HG03457 (cell line): ENCODE results near the gene GALR3.

Experiments
- ATAC-seq: cut with Tn5 transposase; IDR thresholded peaks from one replicate; pipeline ENCODE4 v1.9.1; 2021; ENCODE audit warnings: moderate number of reproducible peaks; ENCODE audit not compliant: unreplicated experiment

GALR3 gene

DNA sequence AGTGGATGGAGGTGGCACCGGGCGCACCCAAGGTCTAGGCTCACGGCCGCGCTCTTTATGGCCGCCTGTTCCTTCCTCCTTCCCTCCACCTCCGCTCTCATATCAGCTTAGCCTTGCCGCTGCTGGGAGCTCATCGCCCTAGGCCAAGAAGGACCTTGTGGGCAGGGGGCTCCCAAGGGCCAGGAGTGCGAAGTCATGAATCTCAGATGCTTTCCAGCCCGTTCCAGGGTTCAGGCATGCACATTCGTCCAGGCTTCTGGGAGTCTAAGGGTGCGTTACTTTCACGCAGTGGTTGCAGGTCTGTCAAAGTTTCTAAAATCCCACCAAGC lies 4.1 kb upstream of the GALR3 start:
- no peak for ATAC-seq

GRCh38 chr22:37820350-37820749 lies 2.8 kb upstream of the GALR3 start:
- ATAC-seq = no peak

DNA sequence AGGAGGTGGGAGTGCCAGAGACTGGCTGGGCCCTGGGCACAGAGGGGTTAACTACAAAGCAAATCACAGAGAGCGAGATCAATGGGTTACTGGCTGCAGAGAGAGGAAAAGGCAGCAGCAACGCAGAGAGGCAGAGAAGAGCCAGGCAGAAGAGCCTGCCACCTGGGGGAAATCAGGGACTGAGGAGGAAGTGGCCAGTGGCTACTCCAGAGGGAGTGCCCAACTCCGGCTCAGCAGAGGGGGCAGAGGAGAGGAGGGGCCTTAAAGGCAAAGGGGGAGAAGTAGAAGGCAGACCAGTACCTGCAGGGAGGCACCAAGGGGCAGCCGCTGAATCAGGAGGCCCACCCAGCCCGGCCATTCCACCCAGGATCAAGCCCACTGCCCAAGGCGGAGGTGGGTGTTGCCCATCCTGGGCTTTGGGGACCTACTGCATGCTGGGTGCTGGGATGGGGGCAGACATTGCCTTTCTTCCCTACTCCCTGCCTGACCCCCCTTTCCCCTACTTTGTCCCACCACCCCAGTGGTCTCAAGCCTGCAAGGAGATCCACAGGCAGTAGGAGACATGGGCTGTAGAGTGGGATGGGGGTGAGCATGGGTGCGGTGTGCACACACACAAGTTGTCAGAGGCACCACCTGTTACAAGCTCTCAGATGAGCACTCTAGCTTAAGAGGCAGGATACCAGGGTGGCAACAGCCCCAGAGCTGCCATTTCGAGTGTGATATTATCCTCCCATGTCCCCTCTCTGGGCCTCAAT lies 926 bp upstream of the GALR3 start:
- no peak for ATAC-seq

GRCh38 chr22:37824674-37825641 lies 1.8 kb downstream of the GALR3 start:
- no peak for ATAC-seq

DNA sequence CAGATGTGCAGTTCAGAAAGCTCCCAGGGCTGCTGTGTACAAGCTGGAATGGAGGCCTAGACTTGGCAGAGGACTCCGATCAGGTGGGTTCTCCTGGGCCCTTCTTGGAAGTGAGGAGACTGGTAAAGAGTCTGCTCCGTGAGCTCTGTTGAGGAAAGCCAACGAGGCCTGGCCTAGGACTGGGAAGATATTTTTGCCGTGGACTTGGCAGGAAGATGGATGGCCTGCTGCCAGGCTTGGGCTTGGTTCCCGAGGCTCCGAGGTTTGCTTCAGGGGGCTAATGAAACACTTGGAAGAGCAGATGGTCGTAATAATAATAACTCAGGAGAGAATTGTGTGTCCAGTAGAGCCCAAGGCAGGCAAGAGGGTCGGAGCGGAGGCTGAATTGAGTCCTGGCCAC lies 3.9 kb downstream of the GALR3 start:
- ATAC-seq = no peak

DNA sequence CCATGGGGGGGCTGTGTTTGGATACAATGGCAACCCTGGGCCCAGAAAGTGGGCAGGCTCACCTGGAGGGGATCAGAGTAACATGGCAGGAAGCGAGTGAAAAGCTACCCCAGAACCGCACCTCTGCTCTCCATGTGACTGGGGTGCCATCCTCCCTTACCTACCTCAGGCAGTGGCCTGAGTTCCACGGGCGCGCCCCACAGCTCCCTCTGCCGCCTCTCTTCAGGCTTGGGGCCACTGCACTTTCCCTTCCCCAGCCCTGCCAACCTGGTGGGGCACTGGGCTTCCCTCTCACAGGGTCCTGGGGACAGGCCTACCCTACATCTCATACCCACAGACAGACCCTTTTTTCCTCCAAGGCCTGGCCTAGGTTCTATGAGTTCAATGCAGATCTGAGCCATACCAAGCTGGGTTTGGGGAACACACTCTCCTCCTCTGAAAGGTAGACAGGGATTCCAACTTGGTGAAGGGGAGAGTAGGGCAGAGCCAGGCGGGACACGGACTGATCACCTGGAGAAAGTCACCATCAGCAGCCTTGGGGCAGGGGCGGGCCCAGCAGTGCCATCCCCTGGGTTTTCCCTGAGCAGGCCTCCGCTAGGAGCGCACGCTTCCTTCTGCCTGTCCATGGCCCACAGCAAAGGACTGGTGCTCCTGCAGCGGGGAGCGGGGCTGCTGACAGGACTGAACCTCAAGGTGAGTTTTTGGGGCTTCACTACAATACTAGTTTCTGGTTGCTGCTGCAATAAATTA lies 7.1 kb downstream of the GALR3 start:
- ATAC-seq = no peak

- no peak for ATAC-seq
Observed at GRCh38 chr22:37831472-37831871, 8.3 kb downstream of the GALR3 start.

DNA sequence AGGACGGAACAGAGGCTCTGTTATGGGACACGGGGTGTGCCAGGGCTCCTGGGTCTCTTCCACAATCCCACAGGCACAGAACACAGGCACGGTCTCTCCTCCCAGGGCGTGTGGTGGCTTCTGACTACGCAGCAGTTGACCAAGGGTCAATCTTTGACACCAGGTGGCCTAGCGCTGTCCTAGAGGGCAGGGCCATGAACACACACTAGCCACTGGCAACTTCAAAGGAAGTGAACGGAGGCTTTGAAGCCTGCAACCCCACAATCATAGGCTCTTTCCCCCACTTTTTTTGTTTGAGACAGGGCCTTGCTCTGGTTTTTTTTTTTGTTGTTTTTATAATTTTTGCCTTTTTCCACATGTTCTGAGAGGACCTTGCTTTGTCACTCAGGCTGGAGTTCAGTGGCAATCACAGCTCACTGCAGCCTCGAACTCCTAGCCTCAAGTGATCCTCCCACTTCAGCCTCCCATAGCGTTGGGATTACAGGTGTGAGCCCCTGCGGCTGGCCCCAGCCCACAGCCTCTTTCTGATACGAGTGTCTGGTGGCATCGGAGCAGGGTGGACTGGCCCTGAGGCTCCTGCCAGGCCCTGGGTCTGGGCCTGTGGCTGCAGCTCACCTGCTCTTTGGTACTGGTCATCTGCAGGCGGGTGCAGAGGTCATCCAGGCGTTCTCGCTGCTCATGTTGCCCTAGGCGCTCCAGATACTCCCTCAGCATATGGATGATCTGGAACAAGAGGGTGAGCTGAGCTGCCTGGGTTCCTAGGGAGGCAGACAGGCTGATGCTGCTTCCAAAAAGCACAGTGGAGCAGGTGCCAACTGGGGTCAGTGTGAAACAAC lies 9.1 kb downstream of the GALR3 start:
- ATAC-seq = no peak

GRCh38 chr22:37842015-37842793 lies 19.0 kb downstream of the GALR3 start:
- no peak for ATAC-seq

DNA sequence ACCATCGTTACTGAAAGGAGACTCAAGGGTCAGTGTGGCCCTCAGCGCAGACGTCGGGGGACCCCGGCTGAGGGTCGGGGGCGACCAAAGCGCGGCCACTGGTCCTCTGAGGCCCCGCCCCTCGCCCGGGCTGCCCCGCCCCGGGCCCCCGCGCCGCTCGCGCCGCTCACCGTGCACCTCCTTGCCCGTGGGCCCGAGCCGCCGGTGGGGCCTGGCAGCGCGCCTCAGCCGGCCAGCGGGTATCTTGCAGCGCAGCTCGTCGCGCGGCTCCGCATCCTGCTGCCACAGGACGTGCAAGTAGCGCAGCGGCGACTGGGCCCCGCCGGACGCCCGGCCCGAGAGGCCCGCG lies 20.5 kb downstream of the GALR3 start:
- peak; percentile 19 for ATAC-seq

GRCh38 chr22:37844904-37845329 lies 21.7 kb downstream of the GALR3 start:
- ATAC-seq = no peak

DNA sequence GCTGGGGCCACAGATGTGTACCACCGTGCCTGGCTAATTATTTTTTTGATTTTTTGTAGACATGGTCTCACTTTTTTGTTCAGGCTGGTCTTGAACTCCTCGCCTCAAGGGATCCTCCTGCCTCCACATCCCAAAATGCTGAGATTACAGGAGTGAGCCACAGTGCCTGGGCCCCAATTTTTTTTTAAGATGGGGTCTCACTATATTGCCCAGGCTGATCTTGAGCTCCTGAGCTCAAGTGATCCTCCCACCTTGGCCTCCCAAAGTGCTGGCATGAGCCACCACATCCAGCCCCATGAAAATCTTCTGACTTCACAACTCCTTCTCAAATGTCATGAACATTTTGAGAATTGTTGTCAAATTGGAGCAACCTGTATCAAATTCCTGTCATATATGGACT lies 23.3 kb downstream of the GALR3 start:
- no peak for ATAC-seq

DNA sequence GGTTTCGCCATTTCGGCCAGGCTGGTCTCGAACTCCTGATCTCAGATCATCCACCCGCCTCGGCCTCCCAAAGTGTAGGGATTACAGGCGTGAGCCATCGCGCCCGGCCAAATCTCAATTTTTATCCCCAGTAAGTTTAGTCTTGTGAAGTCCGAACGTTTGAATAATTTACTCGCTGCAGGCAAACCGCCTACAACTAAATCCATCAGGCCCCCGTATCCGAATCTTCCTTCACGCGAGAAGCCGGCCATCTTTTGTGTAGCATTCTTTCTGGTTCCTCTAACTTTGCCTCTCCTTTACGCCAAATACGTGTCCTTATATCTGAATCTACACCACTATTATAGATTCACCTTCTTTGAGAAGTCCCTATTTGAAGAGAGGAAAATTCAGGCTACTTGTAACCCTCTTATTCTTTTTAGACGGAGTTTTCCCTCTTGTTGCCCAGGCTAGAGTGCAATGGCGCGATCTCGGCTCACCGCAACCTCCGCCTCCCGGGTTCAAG lies 25.5 kb downstream of the GALR3 start:
- ATAC-seq = no peak

- ATAC-seq = peak; percentile 65
Observed at GRCh38 chr22:37849089-37849751, 26.0 kb downstream of the GALR3 start, which contains the start of gene EIF3L. Gene EIF3L, plus strand, starts transcription at chr22:37849419. Its CDS starts 31 bp downstream, at chr22:37849450.

DNA sequence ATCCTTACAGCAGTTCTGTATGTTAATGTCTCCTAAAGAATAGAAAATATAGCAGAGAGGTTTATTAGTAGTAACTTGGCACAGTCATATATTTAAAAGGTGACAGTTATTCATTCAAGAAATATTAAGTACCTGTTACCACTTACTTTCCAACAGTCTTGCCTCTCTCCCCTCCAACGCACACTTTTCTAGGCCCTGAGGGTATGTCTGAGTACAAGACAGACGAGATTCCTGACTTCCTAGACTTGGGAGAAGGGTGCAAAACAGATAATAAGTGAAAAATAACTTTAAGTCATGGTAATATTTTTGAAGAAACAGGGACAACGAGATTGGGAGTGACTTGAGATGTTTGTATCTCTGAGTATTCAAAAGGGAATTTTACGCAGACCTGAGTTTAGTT lies 27.6 kb downstream of the GALR3 start:
- no peak for ATAC-seq

DNA sequence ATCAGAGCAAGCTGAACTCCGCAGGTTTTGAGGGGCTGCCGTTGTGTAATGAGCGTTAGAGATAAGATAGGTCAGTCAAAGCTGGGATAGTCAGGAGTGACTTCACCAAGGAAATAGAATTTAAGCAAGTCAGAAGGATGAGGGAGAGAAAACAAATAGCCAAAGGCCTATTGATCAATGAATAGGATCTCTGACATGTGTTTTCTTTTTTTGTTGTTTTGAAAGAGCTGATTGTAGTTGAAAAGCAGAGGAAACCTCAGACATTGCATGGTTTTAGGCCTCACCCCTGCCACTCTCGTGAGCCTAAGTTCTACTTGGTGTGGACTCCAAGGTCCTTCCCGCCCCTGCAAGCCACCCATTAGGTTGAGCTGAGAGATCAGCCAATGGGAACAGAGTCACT lies 29.2 kb downstream of the GALR3 start:
- ATAC-seq = no peak

GRCh38 chr22:37854946-37855345 lies 31.8 kb downstream of the GALR3 start:
- ATAC-seq = no peak

DNA sequence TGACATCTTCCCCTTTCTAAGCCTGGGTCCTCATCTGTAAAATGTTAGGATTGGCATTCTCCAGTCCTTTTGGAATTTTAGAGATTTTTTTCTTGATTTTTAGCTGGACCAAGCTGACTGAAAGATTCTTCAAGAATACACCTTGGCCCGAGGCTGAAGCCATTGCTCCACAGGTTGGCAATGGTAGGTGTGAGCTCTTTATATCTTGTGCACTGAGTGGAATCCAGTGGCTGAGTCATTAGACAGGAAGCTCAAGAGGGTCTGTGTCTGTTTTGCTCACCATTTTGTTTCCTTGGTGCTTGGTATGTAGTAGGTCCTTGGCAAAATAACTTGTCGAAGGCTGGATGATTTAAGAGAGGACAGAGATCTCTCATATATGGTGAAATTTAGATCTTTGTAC lies 32.3 kb downstream of the GALR3 start:
- ATAC-seq = no peak

- ATAC-seq = no peak
Observed at GRCh38 chr22:37860796-37861421, 37.7 kb downstream of the GALR3 start.
